Panc1 (cell line): ENCODE results near the gene IL17RB.

Experiments
- POLR2AphosphoS5 ChIP-seq: IDR thresholded peaks from 2 replicates; pipeline ENCODE4 v1.6.1; 2012; ENCODE audit warnings: mild to moderate bottlenecking, low read depth, low read length, moderate library complexity
- TF ChIP-seq, protein P1 (sequence below): fragments of 450-650 bp; IDR thresholded peaks from 2 replicates; pipeline ENCODE4 v1.5.1; 2017; ENCODE audit warnings: mild to moderate bottlenecking

DNA sequence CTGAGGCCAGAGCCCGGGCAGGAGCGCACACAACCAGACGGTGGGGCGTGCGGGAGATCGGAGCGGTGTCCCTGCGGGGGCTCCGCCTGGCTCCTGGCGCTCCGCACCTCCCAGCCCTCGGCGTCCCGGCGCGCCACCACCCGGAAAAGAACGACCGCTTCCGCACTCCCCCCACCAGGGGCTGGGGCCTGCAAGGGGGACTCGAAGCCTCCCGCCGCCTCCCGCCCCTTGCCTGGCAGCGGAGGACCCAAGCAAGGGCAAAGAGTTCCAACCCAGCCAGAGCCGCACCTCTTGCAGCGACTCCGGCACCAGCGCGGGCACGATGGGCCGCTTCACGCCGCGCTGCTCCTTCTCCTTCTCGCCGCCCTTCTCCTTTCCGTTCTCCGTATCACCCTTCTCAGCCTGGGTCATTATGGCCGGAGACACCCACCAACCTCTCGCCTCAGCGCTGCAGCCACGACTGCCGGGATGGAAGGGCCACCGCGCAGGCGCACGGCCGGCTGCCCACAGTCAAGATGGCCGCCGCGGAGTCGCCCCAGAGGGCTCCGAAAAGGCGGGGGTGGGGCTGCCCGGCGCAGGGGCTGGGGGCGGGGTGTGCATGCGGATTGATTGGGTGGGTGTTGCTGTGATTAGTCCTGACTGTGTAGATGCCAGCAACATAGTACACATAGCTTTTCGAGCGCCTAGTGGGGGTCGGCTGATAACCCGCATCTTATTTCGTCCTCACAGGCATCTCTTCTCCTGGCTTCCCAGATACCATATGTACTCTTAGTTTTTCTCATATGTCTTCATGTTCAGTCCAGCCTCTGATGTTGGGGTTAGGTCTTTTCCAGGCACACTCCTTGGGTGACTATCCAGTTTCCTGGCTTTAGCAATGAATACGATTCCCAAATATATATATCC is 35.6 kb downstream of the IL17RB start, which contains the start of gene ACTR8:
- TF ChIP-seq, protein P1, sequence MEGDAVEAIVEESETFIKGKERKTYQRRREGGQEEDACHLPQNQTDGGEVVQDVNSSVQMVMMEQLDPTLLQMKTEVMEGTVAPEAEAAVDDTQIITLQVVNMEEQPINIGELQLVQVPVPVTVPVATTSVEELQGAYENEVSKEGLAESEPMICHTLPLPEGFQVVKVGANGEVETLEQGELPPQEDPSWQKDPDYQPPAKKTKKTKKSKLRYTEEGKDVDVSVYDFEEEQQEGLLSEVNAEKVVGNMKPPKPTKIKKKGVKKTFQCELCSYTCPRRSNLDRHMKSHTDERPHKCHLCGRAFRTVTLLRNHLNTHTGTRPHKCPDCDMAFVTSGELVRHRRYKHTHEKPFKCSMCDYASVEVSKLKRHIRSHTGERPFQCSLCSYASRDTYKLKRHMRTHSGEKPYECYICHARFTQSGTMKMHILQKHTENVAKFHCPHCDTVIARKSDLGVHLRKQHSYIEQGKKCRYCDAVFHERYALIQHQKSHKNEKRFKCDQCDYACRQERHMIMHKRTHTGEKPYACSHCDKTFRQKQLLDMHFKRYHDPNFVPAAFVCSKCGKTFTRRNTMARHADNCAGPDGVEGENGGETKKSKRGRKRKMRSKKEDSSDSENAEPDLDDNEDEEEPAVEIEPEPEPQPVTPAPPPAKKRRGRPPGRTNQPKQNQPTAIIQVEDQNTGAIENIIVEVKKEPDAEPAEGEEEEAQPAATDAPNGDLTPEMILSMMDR = no peak
- TF ChIP-seq POLR2AphosphoS5 = peak; percentile 72
